Osteocyte (in vitro differentiated cells): ENCODE data around the gene LRRC45. TPM values are rescaled to one million over a fixed set of nuclear protein-coding genes. Genes with fewer than 3 reads are reported as not detected.

Experiments
- DNase-seq: peaks from one replicate; pipeline ENCODE4 v3.0.0; 2021; ENCODE audit warnings: mixed read lengths; ENCODE audit not compliant: unreplicated experiment; ENCODE audit errors: extremely low spot score
- H3K27ac Mint-ChIP-seq: one replicate; pipeline ENCODE4 v1.8.0; 2021; ENCODE audit warnings: mild to moderate bottlenecking, mixed read lengths; ENCODE audit not compliant: unreplicated experiment
- H3K27me3 Mint-ChIP-seq: one replicate; pipeline ENCODE4 v1.8.0; 2021; ENCODE audit warnings: mixed read lengths; ENCODE audit not compliant: unreplicated experiment
- H3K36me3 Mint-ChIP-seq: one replicate; pipeline ENCODE4 v1.8.0; 2021; ENCODE audit warnings: mixed read lengths; ENCODE audit not compliant: unreplicated experiment
- H3K4me1 Mint-ChIP-seq: one replicate; pipeline ENCODE4 v1.8.0; 2021; ENCODE audit warnings: mixed read lengths; ENCODE audit not compliant: unreplicated experiment
- H3K4me3 Mint-ChIP-seq: one replicate; pipeline ENCODE4 v1.8.0; 2021; ENCODE audit warnings: mild to moderate bottlenecking, moderate library complexity, mixed read lengths; ENCODE audit not compliant: unreplicated experiment
- H3K9me3 Mint-ChIP-seq: one replicate; pipeline ENCODE4 v1.8.0; 2021; ENCODE audit warnings: mixed read lengths; ENCODE audit not compliant: unreplicated experiment
- CTCF ChIP-seq: fragments of 200-600 bp; sonication (generic); IDR thresholded peaks from 2 replicates; pipeline ENCODE4 v1.5.0; 2021; ENCODE audit warnings: antibody characterized with exemption, mild to moderate bottlenecking, moderate library complexity
- total RNA-seq: library from RNA; stranded (reverse); gene quantifications from 2 replicates; pipeline ENCODE4 v1.2.1, GENCODE V29; 2021

Gene LRRC45
- total RNA-seq, 1 donor from 2014 or later: 9.4 TPM

- no peaks in the 10 kb centered on the region for H3K27me3 Mint-ChIP-seq
- TF ChIP-seq CTCF: no peak
- no peaks in the 10 kb centered on the region for H3K9me3 Mint-ChIP-seq
- H3K36me3 Mint-ChIP-seq: no peaks in the 10 kb centered on the region
- no peak overlapping the region for H3K27ac Mint-ChIP-seq
- no peak for DNase-seq
- no peak overlapping the region for H3K4me3 Mint-ChIP-seq
- peaks cover 18% of the 10 kb centered on the region for H3K4me1 Mint-ChIP-seq
Observed at GRCh38 chr17:82008258-82008940, 14.7 kb upstream of the LRRC45 start.

- H3K4me3 Mint-ChIP-seq: no peak overlapping the region
- no peak overlapping the region for H3K27ac Mint-ChIP-seq
- no peak for DNase-seq
- H3K9me3 Mint-ChIP-seq: no peaks in the 10 kb centered on the region
- no peaks in the 10 kb centered on the region for H3K36me3 Mint-ChIP-seq
- TF ChIP-seq CTCF: no peak
- no peaks in the 10 kb centered on the region for H3K27me3 Mint-ChIP-seq
- H3K4me1 Mint-ChIP-seq: peaks cover 12% of the 10 kb centered on the region
Observed at GRCh38 chr17:82008941-82009405, 14.1 kb upstream of the LRRC45 start.

GRCh38 chr17:82009413-82009812 lies 13.7 kb upstream of the LRRC45 start:
- no peaks in the 10 kb centered on the region for H3K36me3 Mint-ChIP-seq
- H3K27me3 Mint-ChIP-seq: no peaks in the 10 kb centered on the region

GRCh38 chr17:82010575-82011525 lies 12.3 kb upstream of the LRRC45 start:
- no peaks in the 10 kb centered on the region for H3K9me3 Mint-ChIP-seq

More at GRCh38 chr17:82009413-82009812, 13.7 kb upstream of the LRRC45 start:
- TF ChIP-seq CTCF: no peak
- no peak for DNase-seq
- Mint-ChIP-seq H3K4me1 (peaks cover 9% of the 10 kb centered on the region), H3K27ac (no peak overlapping the region), H3K4me3 (no peak overlapping the region), H3K9me3 (no peaks in the 10 kb centered on the region)

More at GRCh38 chr17:82010575-82011525, 12.3 kb upstream of the LRRC45 start:
- no peak for TF ChIP-seq CTCF
- Mint-ChIP-seq H3K27me3 (no peaks in the 10 kb centered on the region), H3K4me3 (no peak overlapping the region), H3K4me1 (peaks cover 10% of the 10 kb centered on the region), H3K36me3 (no peaks in the 10 kb centered on the region), H3K27ac (no peak overlapping the region)
- DNase-seq: no peak
